HEK293 (cell line): Measurements from ENCODE around the gene AFF4.

Source experiments
- ZFP3 ChIP-seq: fragments of 450-650 bp; formaldehyde crosslinking; IDR thresholded peaks from 2 replicates; pipeline ENCODE4 v1.5.1; 2016; ENCODE audit warnings: low read depth, missing biosample characterization, missing genetic modification characterization
- TF ChIP-seq, protein P1 (sequence below): fragments of 450-650 bp; formaldehyde crosslinking; IDR thresholded peaks from 2 replicates; pipeline ENCODE4 v1.5.1; 2016; ENCODE audit warnings: missing biosample characterization, missing genetic modification characterization

DNA sequence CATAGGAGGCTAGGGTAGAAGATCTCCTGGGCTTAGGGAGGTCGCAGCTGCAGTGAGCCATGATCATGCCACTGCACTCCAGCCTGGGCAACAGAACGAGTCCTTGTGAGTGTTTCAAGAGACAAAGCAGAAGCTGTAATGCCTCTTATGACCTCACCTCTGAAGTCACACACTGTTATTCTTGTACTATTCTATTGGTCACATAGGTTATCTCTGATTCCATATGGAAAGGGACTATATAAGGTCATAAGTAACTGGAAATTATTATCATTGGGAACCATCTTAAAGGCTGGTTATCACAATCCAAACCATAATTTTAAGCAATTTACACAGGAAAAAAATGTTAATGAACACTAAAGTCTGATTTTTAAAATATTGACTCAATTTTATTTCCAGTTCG is 17.9 kb upstream of the AFF4 start:
- TF ChIP-seq ZFP3: no peak
- TF ChIP-seq, protein P1, sequence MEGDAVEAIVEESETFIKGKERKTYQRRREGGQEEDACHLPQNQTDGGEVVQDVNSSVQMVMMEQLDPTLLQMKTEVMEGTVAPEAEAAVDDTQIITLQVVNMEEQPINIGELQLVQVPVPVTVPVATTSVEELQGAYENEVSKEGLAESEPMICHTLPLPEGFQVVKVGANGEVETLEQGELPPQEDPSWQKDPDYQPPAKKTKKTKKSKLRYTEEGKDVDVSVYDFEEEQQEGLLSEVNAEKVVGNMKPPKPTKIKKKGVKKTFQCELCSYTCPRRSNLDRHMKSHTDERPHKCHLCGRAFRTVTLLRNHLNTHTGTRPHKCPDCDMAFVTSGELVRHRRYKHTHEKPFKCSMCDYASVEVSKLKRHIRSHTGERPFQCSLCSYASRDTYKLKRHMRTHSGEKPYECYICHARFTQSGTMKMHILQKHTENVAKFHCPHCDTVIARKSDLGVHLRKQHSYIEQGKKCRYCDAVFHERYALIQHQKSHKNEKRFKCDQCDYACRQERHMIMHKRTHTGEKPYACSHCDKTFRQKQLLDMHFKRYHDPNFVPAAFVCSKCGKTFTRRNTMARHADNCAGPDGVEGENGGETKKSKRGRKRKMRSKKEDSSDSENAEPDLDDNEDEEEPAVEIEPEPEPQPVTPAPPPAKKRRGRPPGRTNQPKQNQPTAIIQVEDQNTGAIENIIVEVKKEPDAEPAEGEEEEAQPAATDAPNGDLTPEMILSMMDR (tag by site-specific recombination): no peak
